Epidermal melanocyte (primary cell): ENCODE measurements around the gene ELOVL6.
"Not testable (repeated sequence)": the region's sequence is repeated elsewhere in the genome, so short reads cannot be mapped to it uniquely, and the experiment has no call there.

Experiments used
- DNase-seq: peaks from one replicate; pipeline ENCODE4 v3.0.0; 2011; ENCODE audit warnings: low spot score; ENCODE audit not compliant: insufficient read length

ELOVL6 gene

GRCh38 chr4:110163327-110164069 lies 34.9 kb downstream of the ELOVL6 start:
- no peak for DNase-seq

- DNase-seq = no peak
These were observed 37.8 kb downstream of the ELOVL6 start for GRCh38 chr4:110160618-110161017.

GRCh38 chr4:110159541-110159940 lies 38.9 kb downstream of the ELOVL6 start:
- DNase-seq = no peak

- DNase-seq = no peak
These were observed 40.8 kb downstream of the ELOVL6 start for GRCh38 chr4:110157580-110157979.

GRCh38 chr4:110157166-110157565 lies 41.2 kb downstream of the ELOVL6 start:
- DNase-seq = not testable (repeated sequence)

GRCh38 chr4:110156442-110156841 lies 42.0 kb downstream of the ELOVL6 start:
- no peak for DNase-seq

- no peak for DNase-seq
These were observed 42.8 kb downstream of the ELOVL6 start for GRCh38 chr4:110155654-110156053.

GRCh38 chr4:110154582-110154981 lies 43.8 kb downstream of the ELOVL6 start:
- no peak for DNase-seq

- DNase-seq = no peak
These were observed 46.0 kb downstream of the ELOVL6 start for GRCh38 chr4:110152386-110152785.

GRCh38 chr4:110149089-110149488 lies 49.3 kb downstream of the ELOVL6 start:
- no peak for DNase-seq

GRCh38 chr4:110142461-110142860 lies 56.0 kb downstream of the ELOVL6 start:
- DNase-seq = no peak

GRCh38 chr4:110139815-110140214 lies 58.6 kb downstream of the ELOVL6 start:
- no peak for DNase-seq

- DNase-seq = no peak
These were observed 59.3 kb downstream of the ELOVL6 start for GRCh38 chr4:110139111-110139510.

- no peak for DNase-seq
These were observed 59.9 kb downstream of the ELOVL6 start for GRCh38 chr4:110138551-110138950.

GRCh38 chr4:110137829-110138228 lies 60.6 kb downstream of the ELOVL6 start:
- DNase-seq = no peak

GRCh38 chr4:110135523-110135922 lies 62.9 kb downstream of the ELOVL6 start:
- no peak for DNase-seq

GRCh38 chr4:110135076-110135475 lies 63.3 kb downstream of the ELOVL6 start:
- DNase-seq = no peak

- DNase-seq = no peak
These were observed 64.0 kb downstream of the ELOVL6 start for GRCh38 chr4:110134269-110134869.

GRCh38 chr4:110132816-110133719 lies 65.3 kb downstream of the ELOVL6 start:
- no peak for DNase-seq

- DNase-seq = no peak
These were observed 66.5 kb downstream of the ELOVL6 start for GRCh38 chr4:110131916-110132315.

GRCh38 chr4:110130576-110131358 lies 67.6 kb downstream of the ELOVL6 start:
- DNase-seq = no peak
